Coronary artery (tissue), 2 donors: ENCODE results near the gene PPM1H.

Source experiments
- DNase-seq: peaks from one replicate; pipeline ENCODE4 v3.0.0-alpha.2; 2017; ENCODE audit warnings: low spot score
- H3K27ac ChIP-seq, 2 donors: fragments of 200-600 bp; sonication (generic); one replicate each; pipeline ENCODE4 v1.5.1; 2016 to 2019
- H3K4me3 ChIP-seq: fragments of 200-600 bp; sonication (generic); 2 replicates; pipeline ENCODE4 v1.5.1; 2016; ENCODE audit warnings: mild to moderate bottlenecking, moderate library complexity
- CTCF ChIP-seq: fragments of 200-600 bp; sonication (generic); IDR thresholded peaks from one replicate; pipeline ENCODE4 v1.5.1; 2019; ENCODE audit warnings: antibody characterized with exemption

PPM1H gene

GRCh38 chr12:62659453-62660295 is 275.3 kb downstream of the PPM1H start:
- Histone ChIP-seq H3K4me3 (no peak overlapping the region), H3K27ac (no peak overlapping the region)
- DNase-seq = no peak
- no peak for TF ChIP-seq CTCF

- Histone ChIP-seq H3K27ac (no peak overlapping the region), H3K4me3 (no peak overlapping the region)
- no peak for TF ChIP-seq CTCF
- DNase-seq = no peak
Measured at GRCh38 chr12:62658910-62659309, 276.0 kb downstream of the PPM1H start.

GRCh38 chr12:62657363-62657632 is 277.7 kb downstream of the PPM1H start:
- no peak overlapping the region for H3K4me3 ChIP-seq
- no peak for DNase-seq
- H3K27ac ChIP-seq = no peak overlapping the region
- TF ChIP-seq CTCF = no peak

GRCh38 chr12:62656591-62657362 is 278.2 kb downstream of the PPM1H start:
- DNase-seq = no peak
- TF ChIP-seq CTCF = no peak
- Histone ChIP-seq H3K4me3 (no peak overlapping the region), H3K27ac (no peak overlapping the region)

- Histone ChIP-seq H3K4me3 (no peak overlapping the region), H3K27ac (no peak overlapping the region)
- no peak for DNase-seq
- TF ChIP-seq CTCF = no peak
Measured at GRCh38 chr12:62655666-62656151, 279.2 kb downstream of the PPM1H start.

GRCh38 chr12:62654326-62655241 is 280.4 kb downstream of the PPM1H start:
- no peak for TF ChIP-seq CTCF
- no peak overlapping the region for H3K27ac ChIP-seq
- no peak for DNase-seq
- H3K4me3 ChIP-seq = no peak overlapping the region
